DOHH2 (cell line): ENCODE data around the gene TUSC2.

ENCODE experiments used
- H3F3A ChIP-seq: fragments of 200-600 bp; sonication (generic), shearing (Covaris generic); 2 replicates; pipeline ENCODE4 v1.6.0; 2016; ENCODE audit warnings: antibody characterized with exemption, mild to moderate bottlenecking; ENCODE audit not compliant: control insufficient read depth, insufficient read depth
- H3K27ac ChIP-seq: fragments of 200-600 bp; sonication (generic); 2 replicates; pipeline ENCODE4 v1.5.1; 2014; ENCODE audit warnings: low read depth, mild to moderate bottlenecking, low read length, moderate library complexity
- H3K27me3 ChIP-seq: fragments of 200-600 bp; sonication (generic); 2 replicates; pipeline ENCODE4 v1.6.1; 2014; ENCODE audit warnings: mild to moderate bottlenecking, low read length, mixed read lengths; ENCODE audit not compliant: control insufficient read depth
- H3K36me3 ChIP-seq: fragments of 200-600 bp; sonication (generic); 2 replicates; pipeline ENCODE4 v1.6.1; 2014; ENCODE audit warnings: mild to moderate bottlenecking, low read length, moderate library complexity, mixed read lengths; ENCODE audit not compliant: control insufficient read depth
- H3K4me1 ChIP-seq: fragments of 200-600 bp; sonication (generic); 2 replicates; pipeline ENCODE4 v1.6.1; 2014; ENCODE audit warnings: mild to moderate bottlenecking, low read length, mixed read lengths; ENCODE audit not compliant: control insufficient read depth
- H3K4me2 ChIP-seq: fragments of 200-600 bp; sonication (generic); 2 replicates; pipeline ENCODE4 v1.6.0; 2014; ENCODE audit warnings: mild to moderate bottlenecking, low read length, moderate library complexity
- H3K4me3 ChIP-seq: fragments of 200-600 bp; sonication (generic); 2 replicates; pipeline ENCODE4 v1.5.1; 2014; ENCODE audit warnings: mild to moderate bottlenecking, low read length, mixed read lengths
- H3K79me2 ChIP-seq: fragments of 200-600 bp; sonication (generic); 2 replicates; pipeline ENCODE4 v1.6.1; 2014; ENCODE audit warnings: mild to moderate bottlenecking, low read length, mixed read lengths; ENCODE audit not compliant: control insufficient read depth
- H3K9me2 ChIP-seq: fragments of 200-600 bp; sonication (generic); replicated peaks from 2 replicates; pipeline ENCODE4 v1.6.1; 2014; ENCODE audit warnings: mild to moderate bottlenecking, low read length, mixed read lengths; ENCODE audit not compliant: control insufficient read depth
- H3K9me3 ChIP-seq: fragments of 200-600 bp; sonication (generic); 2 replicates; pipeline ENCODE4 v1.6.1; 2014; ENCODE audit warnings: antibody characterized with exemption, low read length, mixed read lengths; ENCODE audit not compliant: control insufficient read depth, insufficient read depth
- H4K20me1 ChIP-seq: fragments of 200-600 bp; sonication (generic); 2 replicates; pipeline ENCODE4 v1.6.0; 2014; ENCODE audit warnings: low read depth, mild to moderate bottlenecking, antibody characterized with exemption, low read length, moderate library complexity; ENCODE audit not compliant: control insufficient read depth, insufficient read depth
- EZH2phosphoT487 ChIP-seq: fragments of 200-600 bp; sonication (generic); IDR thresholded peaks from 2 replicates; pipeline ENCODE4 v1.6.1; 2017; ENCODE audit warnings: borderline replicate concordance, mild to moderate bottlenecking, antibody characterized with exemption, low read length, moderate library complexity, mixed read lengths
- TF ChIP-seq, protein P1 (sequence below): fragments of 200-600 bp; sonication (generic); IDR thresholded peaks from one replicate; pipeline ENCODE4 v1.5.1; 2014; ENCODE audit warnings: antibody characterized with exemption, mild to moderate bottlenecking, low read depth, low read length; ENCODE audit not compliant: poor library complexity, severe bottlenecking

Gene TUSC2

DNA sequence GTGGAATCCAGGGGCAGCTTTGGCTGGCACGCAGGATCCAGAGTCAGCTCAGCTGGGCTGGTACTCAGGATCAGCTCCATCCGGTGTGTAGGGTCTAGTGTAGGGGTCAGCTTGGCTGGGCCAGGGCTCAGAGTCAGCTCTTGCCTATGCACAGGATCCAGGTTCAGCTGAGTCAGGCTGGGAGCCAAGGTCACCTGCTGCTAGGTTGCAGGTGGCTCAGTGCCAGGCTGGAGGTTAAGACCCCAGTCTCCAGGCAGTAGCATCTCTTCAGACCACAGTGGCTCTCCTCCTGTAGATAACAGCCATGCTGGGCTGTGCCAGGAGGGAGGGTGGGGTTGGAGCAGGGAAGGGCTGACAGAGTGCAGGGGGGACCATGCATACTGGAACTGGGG lies 30.6 kb downstream of the TUSC2 start:
- Histone ChIP-seq H4K20me1 (no peaks in the 10 kb centered on the region), H3K4me2 (no peak overlapping the region), H3K4me3 (no peak overlapping the region), H3K79me2 (0 out of 2 replicates have a peak, but pooled peaks cover 3% of the 10 kb centered on the region), H3F3A (peaks cover 4% of the 10 kb centered on the region; the same call in 1 of the 2 replicates), H3K27me3 (no peaks in the 10 kb centered on the region), H3K9me2 (no peaks in the 10 kb centered on the region), H3K9me3 (no peaks in the 10 kb centered on the region), H3K4me1 (peaks cover 27% of the 10 kb centered on the region), H3K27ac (no peak overlapping the region), H3K36me3 (no peaks in the 10 kb centered on the region)
- TF ChIP-seq, protein P1, sequence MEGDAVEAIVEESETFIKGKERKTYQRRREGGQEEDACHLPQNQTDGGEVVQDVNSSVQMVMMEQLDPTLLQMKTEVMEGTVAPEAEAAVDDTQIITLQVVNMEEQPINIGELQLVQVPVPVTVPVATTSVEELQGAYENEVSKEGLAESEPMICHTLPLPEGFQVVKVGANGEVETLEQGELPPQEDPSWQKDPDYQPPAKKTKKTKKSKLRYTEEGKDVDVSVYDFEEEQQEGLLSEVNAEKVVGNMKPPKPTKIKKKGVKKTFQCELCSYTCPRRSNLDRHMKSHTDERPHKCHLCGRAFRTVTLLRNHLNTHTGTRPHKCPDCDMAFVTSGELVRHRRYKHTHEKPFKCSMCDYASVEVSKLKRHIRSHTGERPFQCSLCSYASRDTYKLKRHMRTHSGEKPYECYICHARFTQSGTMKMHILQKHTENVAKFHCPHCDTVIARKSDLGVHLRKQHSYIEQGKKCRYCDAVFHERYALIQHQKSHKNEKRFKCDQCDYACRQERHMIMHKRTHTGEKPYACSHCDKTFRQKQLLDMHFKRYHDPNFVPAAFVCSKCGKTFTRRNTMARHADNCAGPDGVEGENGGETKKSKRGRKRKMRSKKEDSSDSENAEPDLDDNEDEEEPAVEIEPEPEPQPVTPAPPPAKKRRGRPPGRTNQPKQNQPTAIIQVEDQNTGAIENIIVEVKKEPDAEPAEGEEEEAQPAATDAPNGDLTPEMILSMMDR, result no peak
- TF ChIP-seq EZH2phosphoT487, result no peak

DNA sequence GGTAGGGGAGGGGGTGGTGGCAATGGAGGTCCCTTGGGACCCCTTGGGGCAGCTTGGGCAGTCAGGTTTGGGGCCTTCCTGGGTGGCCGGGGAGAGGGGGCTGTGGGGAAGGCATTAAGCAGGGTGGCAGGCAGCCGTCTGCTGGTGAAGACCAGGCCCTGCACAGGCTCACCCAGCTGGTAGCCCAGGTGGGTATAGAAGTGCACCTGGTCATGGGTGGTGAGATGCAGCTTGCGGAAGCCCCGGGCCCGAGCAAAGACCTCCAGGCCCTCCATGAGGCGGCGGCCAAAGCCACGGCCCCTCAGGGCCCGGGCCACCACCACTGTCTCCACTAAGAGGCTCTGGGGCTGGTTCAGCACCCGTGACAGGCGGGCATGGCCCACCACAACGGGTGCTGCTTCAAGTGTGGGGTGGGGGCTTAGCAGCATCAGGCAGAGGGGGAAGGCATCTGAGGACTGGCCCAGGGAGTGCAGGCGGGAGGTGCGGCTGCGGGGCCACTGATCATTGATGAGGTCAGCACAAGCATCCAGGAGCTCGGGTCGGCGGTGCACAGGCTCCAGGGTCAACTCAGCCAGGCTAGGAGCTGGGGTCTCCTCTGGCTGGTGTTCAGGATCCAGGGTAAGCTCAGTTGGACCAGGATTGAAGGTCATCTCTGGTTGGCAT lies 31.2 kb downstream of the TUSC2 start:
- TF ChIP-seq, protein P1, result no peak
- TF ChIP-seq EZH2phosphoT487, result no peak
- Histone ChIP-seq H3F3A (peaks cover 4% of the 10 kb centered on the region; the same call in 1 of the 2 replicates), H3K4me1 (peaks cover 27% of the 10 kb centered on the region), H3K27me3 (no peaks in the 10 kb centered on the region), H4K20me1 (no peaks in the 10 kb centered on the region), H3K27ac (no peak overlapping the region), H3K36me3 (peaks cover 3% of the 10 kb centered on the region), H3K4me3 (no peak overlapping the region), H3K79me2 (peaks cover 7% of the 10 kb centered on the region), H3K9me2 (no peaks in the 10 kb centered on the region), H3K9me3 (no peaks in the 10 kb centered on the region), H3K4me2 (no peak overlapping the region)

DNA sequence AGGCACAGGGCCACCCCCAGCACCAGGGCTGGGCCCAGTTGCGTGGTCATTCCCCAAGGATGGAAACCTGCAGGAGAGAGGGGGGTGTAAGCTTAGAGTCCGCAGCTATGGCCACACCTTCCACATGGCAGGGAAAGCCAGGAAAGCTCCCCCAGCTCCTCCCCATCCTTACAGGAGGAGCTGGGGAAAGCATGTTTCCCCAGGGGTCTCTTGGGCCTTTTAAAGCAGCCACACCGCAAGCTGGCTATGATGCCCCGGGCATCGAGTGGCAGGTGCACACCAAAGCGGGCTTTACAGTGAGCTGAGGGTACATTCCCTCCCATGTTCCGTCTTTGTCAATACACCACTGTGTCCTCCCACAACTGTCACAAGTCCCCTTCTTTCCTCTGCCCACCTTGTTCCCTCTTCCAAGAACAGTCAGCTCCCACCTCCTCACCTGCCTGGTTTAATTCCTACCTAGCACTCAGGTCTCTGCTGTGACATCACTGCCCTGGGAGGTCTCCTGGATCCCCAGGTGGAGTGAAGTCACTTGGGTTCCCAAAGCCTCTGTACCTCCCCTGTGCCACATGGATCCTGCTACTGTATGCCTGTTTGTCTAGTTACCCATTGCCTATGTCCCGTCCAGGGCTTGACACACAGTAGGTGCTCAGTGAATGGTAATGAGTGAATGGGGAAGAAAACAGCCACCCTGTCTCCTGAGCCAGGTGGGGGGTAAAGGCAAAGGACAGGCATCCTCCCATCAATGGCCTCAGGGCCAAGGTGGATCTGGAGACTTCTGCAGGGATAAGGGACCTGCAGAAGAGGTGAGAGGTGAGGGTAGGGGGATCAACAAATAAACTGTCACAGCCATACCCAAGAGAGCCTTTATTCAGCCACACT lies 32.2 kb downstream of the TUSC2 start:
- no peak for TF ChIP-seq EZH2phosphoT487
- TF ChIP-seq, protein P1, result no peak
- Histone ChIP-seq H3K4me1 (peaks cover 29% of the 10 kb centered on the region), H3K9me3 (no peaks in the 10 kb centered on the region), H4K20me1 (no peaks in the 10 kb centered on the region), H3K4me3 (no peak overlapping the region), H3K27me3 (no peaks in the 10 kb centered on the region), H3K4me2 (no peak overlapping the region), H3F3A (peaks cover 4% of the 10 kb centered on the region; the same call in 1 of the 2 replicates), H3K27ac (no peak overlapping the region), H3K79me2 (peaks cover 17% of the 10 kb centered on the region), H3K9me2 (no peaks in the 10 kb centered on the region), H3K36me3 (peaks cover 8% of the 10 kb centered on the region)
